ENCODE results near the gene AZIN2.
"Not testable (repeated sequence)": the region's sequence is repeated elsewhere in the genome, so short reads cannot be mapped to it uniquely, and the experiment has no call there.

The AZIN2 gene

DNA sequence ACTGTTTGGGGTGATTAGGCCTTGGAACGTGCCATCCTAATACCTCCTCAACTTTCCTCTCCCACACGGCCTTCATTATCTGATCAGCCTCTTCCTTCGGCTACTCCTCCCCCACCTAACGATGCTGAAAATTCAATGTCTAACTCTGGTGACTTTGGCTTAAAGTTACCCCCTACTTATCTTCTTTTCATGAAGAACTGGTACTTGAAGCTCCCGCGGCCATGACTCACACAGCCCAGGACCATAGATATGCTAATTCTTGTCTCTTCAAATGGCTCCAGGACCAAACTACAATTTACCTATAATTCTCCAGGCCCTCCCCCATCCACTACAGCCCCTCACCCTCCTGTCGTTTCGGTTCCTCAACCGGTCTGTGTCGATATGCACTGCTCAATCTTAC is 15.7 kb upstream of the AZIN2 start:
- TF ChIP-seq, protein P1, sequence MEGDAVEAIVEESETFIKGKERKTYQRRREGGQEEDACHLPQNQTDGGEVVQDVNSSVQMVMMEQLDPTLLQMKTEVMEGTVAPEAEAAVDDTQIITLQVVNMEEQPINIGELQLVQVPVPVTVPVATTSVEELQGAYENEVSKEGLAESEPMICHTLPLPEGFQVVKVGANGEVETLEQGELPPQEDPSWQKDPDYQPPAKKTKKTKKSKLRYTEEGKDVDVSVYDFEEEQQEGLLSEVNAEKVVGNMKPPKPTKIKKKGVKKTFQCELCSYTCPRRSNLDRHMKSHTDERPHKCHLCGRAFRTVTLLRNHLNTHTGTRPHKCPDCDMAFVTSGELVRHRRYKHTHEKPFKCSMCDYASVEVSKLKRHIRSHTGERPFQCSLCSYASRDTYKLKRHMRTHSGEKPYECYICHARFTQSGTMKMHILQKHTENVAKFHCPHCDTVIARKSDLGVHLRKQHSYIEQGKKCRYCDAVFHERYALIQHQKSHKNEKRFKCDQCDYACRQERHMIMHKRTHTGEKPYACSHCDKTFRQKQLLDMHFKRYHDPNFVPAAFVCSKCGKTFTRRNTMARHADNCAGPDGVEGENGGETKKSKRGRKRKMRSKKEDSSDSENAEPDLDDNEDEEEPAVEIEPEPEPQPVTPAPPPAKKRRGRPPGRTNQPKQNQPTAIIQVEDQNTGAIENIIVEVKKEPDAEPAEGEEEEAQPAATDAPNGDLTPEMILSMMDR (conservative IDR thresholded peaks at IDR 0.05; ENCODE audit: low read length) = no peak
- no peak for TF ChIP-seq EZH2phosphoT487 (IDR thresholded peaks at IDR 0.05; ENCODE audit: borderline replicate concordance)
- peaks cover 8% of the 10 kb centered on the region; the same call in 1 of the 2 replicates for H3K9me3 ChIP-seq (ENCODE audit: insufficient read depth, low read depth, low read length)

DNA sequence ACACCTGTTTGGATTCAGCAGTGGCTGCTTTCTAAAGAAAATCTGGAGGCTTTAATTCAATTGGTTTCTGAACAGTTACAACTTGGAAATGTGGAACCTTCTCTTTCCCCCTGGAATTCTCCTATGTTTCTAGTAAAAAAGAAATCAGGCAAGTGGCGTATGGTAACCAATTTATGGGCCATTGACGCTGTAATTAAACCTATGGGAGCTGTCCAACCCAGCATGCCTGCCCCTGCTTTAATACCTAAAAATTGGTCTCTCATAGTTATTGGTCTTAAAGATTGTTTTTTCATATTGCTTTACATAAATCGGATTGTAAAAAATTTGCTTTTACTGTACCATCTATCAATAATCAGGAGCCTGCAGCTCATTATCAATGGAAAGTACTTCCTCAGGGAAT is 14.5 kb upstream of the AZIN2 start:
- H3K36me3 ChIP-seq (ENCODE audit: insufficient read depth, low read length); H3K4me1 ChIP-seq (ENCODE audit: insufficient read depth, low read length, poor library complexity, severe bottlenecking); H3K4me3 ChIP-seq (ENCODE audit: low read length, poor library complexity, severe bottlenecking); H3K4me2 ChIP-seq (ENCODE audit: low read depth, low read length, poor library complexity, severe bottlenecking); H3K9me2 ChIP-seq (replicated peaks; ENCODE audit: low read depth, low read length); H3F3A ChIP-seq (ENCODE audit: low read depth); H2AFZ ChIP-seq (ENCODE audit: low read length); H3K9ac ChIP-seq (ENCODE audit: low read depth, low read length, poor library complexity, severe bottlenecking); H4K20me1 ChIP-seq (ENCODE audit: insufficient read depth, low read length, poor library complexity, severe bottlenecking); H3K9me3 ChIP-seq (ENCODE audit: insufficient read depth, low read depth, low read length); H3K79me2 ChIP-seq (ENCODE audit: insufficient read depth, low read length): not testable (repeated sequence)
- H3K27me3 ChIP-seq (ENCODE audit: insufficient read depth, low read length, poor library complexity, severe bottlenecking) = peaks cover 18% of the 10 kb centered on the region

More for the DNA sequence above, 15.7 kb upstream of the AZIN2 start:
- no peaks in the 10 kb centered on the region for H3K4me1 ChIP-seq (ENCODE audit: insufficient read depth, low read length, poor library complexity, severe bottlenecking)
- no peak overlapping the region for H3K4me2 ChIP-seq (ENCODE audit: low read depth, low read length, poor library complexity, severe bottlenecking)
- H2AFZ ChIP-seq (ENCODE audit: low read length) = no peak overlapping the region
- H3K79me2 ChIP-seq (ENCODE audit: insufficient read depth, low read length) = no peaks in the 10 kb centered on the region
- H4K20me1 ChIP-seq (ENCODE audit: insufficient read depth, low read length, poor library complexity, severe bottlenecking) = no peaks in the 10 kb centered on the region
- H3K4me3 ChIP-seq (ENCODE audit: low read length, poor library complexity, severe bottlenecking) = no peak overlapping the region
- H3K9me2 ChIP-seq (replicated peaks; ENCODE audit: low read depth, low read length) = no peaks in the 10 kb centered on the region
- peaks cover 18% of the 10 kb centered on the region for H3K27me3 ChIP-seq (ENCODE audit: insufficient read depth, low read length, poor library complexity, severe bottlenecking)
- no peaks in the 10 kb centered on the region for H3K36me3 ChIP-seq (ENCODE audit: insufficient read depth, low read length)
- no peaks in the 10 kb centered on the region for H3F3A ChIP-seq (ENCODE audit: low read depth)
- H3K9ac ChIP-seq (ENCODE audit: low read depth, low read length, poor library complexity, severe bottlenecking) = no peak overlapping the region

DNA sequence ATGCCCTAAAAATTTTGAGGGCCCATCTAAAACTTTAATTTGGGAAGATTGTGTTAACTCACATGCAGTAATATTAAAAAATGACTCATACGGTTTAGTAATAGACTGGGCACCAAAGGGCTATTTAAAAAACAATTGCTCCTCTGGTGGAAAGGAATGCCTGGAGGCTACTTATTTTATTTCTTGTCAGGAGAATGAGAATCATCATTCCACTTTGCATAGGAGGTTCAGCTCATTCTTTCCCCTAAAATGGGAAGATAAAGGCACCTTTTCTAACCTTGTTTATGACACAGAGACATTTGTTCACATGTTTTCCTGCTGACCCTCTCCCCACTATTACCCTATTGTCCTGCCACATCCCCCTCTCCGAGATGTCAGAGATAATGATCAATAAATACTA is 12.8 kb upstream of the AZIN2 start:
- not testable (repeated sequence) for H2AFZ ChIP-seq (ENCODE audit: low read length); H3F3A ChIP-seq (ENCODE audit: low read depth); H3K4me3 ChIP-seq (ENCODE audit: low read length, poor library complexity, severe bottlenecking); H3K9ac ChIP-seq (ENCODE audit: low read depth, low read length, poor library complexity, severe bottlenecking); H3K4me2 ChIP-seq (ENCODE audit: low read depth, low read length, poor library complexity, severe bottlenecking); H3K36me3 ChIP-seq (ENCODE audit: insufficient read depth, low read length); H4K20me1 ChIP-seq (ENCODE audit: insufficient read depth, low read length, poor library complexity, severe bottlenecking); H3K9me2 ChIP-seq (replicated peaks; ENCODE audit: low read depth, low read length); H3K9me3 ChIP-seq (ENCODE audit: insufficient read depth, low read depth, low read length); H3K4me1 ChIP-seq (ENCODE audit: insufficient read depth, low read length, poor library complexity, severe bottlenecking); H3K79me2 ChIP-seq (ENCODE audit: insufficient read depth, low read length)
- H3K27me3 ChIP-seq (ENCODE audit: insufficient read depth, low read length, poor library complexity, severe bottlenecking) = peaks cover 18% of the 10 kb centered on the region

DNA sequence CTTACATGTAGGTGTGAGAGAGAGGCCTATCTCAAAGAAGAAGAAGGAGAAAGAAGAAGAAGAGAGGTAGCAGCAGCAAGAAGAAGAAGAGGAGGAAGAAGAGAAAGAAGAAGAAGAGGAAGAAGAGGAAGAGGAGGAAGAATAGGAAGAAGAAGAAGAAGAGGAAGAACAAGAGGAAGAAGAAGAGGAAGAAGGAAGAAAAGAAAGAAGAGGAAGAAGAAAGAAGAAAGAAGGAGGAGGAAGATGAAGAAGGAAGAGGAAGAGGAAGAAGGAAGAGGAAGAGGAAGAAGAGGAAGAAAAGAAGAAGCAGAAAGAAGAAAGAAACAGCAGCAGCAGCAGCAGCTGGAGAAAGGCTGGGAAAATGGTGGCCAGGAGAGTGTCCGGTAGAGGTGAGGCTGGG is 10.3 kb upstream of the AZIN2 start:
- Histone ChIP-seq H3K79me2 (ENCODE audit: insufficient read depth, low read length) (no peaks in the 10 kb centered on the region), H2AFZ (ENCODE audit: low read length) (no peak overlapping the region), H3K4me1 (ENCODE audit: insufficient read depth, low read length, poor library complexity, severe bottlenecking) (no peaks in the 10 kb centered on the region), H3K9ac (ENCODE audit: low read depth, low read length, poor library complexity, severe bottlenecking) (no peak overlapping the region), H3K36me3 (ENCODE audit: insufficient read depth, low read length) (no peaks in the 10 kb centered on the region), H3K9me3 (ENCODE audit: insufficient read depth, low read depth, low read length) (no peaks in the 10 kb centered on the region), H3K4me2 (ENCODE audit: low read depth, low read length, poor library complexity, severe bottlenecking) (no peak overlapping the region), H3K9me2 (replicated peaks; ENCODE audit: low read depth, low read length) (no peaks in the 10 kb centered on the region), H3F3A (ENCODE audit: low read depth) (no peaks in the 10 kb centered on the region), H3K27me3 (ENCODE audit: insufficient read depth, low read length, poor library complexity, severe bottlenecking) (peaks cover 18% of the 10 kb centered on the region), H4K20me1 (ENCODE audit: insufficient read depth, low read length, poor library complexity, severe bottlenecking) (no peaks in the 10 kb centered on the region), H3K4me3 (ENCODE audit: low read length, poor library complexity, severe bottlenecking) (no peak overlapping the region)
- TF ChIP-seq, protein P1 (conservative IDR thresholded peaks at IDR 0.05; ENCODE audit: low read length) = no peak
- no peak for TF ChIP-seq EZH2phosphoT487 (IDR thresholded peaks at IDR 0.05; ENCODE audit: borderline replicate concordance)
